Muscle of leg (tissue), 11 donors: Measurements from ENCODE around the gene LSAMP. TPM values are rescaled to one million over a fixed set of nuclear protein-coding genes. Genes with fewer than 3 reads are reported as not detected.
"Not testable (repeated sequence)": the region's sequence is repeated elsewhere in the genome, so short reads cannot be mapped to it uniquely, and the experiment has no call there.

Experiments used
- DNase-seq: peaks from one replicate; pipeline ENCODE4 v3.0.0; 2013
- H3K27ac ChIP-seq: one replicate; pipeline ENCODE4 v1.5.1; 2013; ENCODE audit warnings: mild to moderate bottlenecking, low read length, control low read depth
- H3K27me3 ChIP-seq: one replicate; pipeline ENCODE4 v1.6.1; 2013; ENCODE audit warnings: low read length; ENCODE audit not compliant: control insufficient read depth, insufficient read depth
- H3K36me3 ChIP-seq: one replicate; pipeline ENCODE4 v1.6.1; 2013; ENCODE audit warnings: low read length; ENCODE audit not compliant: control insufficient read depth, insufficient read depth
- H3K4me1 ChIP-seq: one replicate; pipeline ENCODE4 v1.6.1; 2013; ENCODE audit warnings: low read length; ENCODE audit not compliant: control insufficient read depth, insufficient read depth
- H3K4me3 ChIP-seq: one replicate; pipeline ENCODE4 v1.5.1; 2013; ENCODE audit warnings: low read length, control low read depth
- H3K9me3 ChIP-seq: replicated peaks from 2 replicates; pipeline ENCODE4 v1.6.1; 2013; ENCODE audit warnings: low read depth, low read length; ENCODE audit not compliant: control insufficient read depth
- WGBS: methylation state at CpG from one replicate; pipeline ENCODE4 v1.1.5; 2013; ENCODE audit warnings: missing lambda C conversion rate; ENCODE audit not compliant: insufficient coverage; 5-methylcytosine and 5-hydroxymethylcytosine counted together
- polyA plus RNA-seq, 8 donors: library from polyadenylated mRNA; unstranded; fragments of 120-200 nt; gene quantifications; one replicate each; pipeline versions ENCODE4 v1.2.1 to v1.2.3, GENCODE V29; 2013; ENCODE audit warnings: inconsistent platforms in 1 of 8, low replicate concordance in 1 of 8; ENCODE audit not compliant: insufficient read length in 8 of 8, insufficient read depth in 1 of 8
- total RNA-seq: library from RNA; stranded (reverse); fragments of 120-200 nt; gene quantifications from one replicate; pipeline ENCODE4 v1.2.4, GENCODE V29; 2013

Gene LSAMP
- total and polyA plus RNA-seq, 9 donors: 3.5 to 13.4 (median 6.3) TPM

DNA sequence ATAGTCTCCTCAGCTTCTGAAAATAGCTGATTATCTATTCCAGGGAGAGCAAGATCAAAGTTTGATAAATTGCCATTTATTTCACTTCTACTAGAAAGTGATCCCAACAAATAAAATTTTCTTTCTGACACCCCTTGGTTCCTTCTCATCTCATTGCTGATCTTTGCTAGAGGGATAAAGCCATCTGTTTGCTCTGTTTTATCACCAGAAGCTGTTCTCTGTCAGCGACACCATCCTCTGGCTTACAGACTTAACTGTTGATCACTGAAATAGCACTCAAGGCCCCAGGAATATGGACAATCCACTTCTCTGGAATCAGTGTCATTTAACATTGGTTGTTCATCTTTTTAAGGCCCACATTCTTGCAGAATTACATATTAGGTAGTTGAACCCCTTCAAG lies 219.0 kb downstream of the LSAMP start:
- H3K4me3 ChIP-seq: no peak overlapping the region
- no peaks in the 10 kb centered on the region for H3K27me3 ChIP-seq
- no peak overlapping the region for H3K27ac ChIP-seq
- H3K36me3 ChIP-seq: no peaks in the 10 kb centered on the region
- DNase-seq: no peak
- WGBS: 71% methylated on average over 1 of the region's 1 CpG
- no peaks in the 10 kb centered on the region for H3K9me3 ChIP-seq
- no peaks in the 10 kb centered on the region for H3K4me1 ChIP-seq

GRCh38 chr3:116216761-116217160 lies 228.5 kb downstream of the LSAMP start:
- Histone ChIP-seq H3K36me3 (no peaks in the 10 kb centered on the region), H3K4me3 (no peak overlapping the region), H3K9me3 (peaks cover 2% of the 10 kb centered on the region), H3K27ac (no peak overlapping the region), H3K27me3 (no peaks in the 10 kb centered on the region), H3K4me1 (no peaks in the 10 kb centered on the region)
- no peak for DNase-seq
- WGBS: 67% methylated on average over 1 of the region's 4 CpGs

DNA sequence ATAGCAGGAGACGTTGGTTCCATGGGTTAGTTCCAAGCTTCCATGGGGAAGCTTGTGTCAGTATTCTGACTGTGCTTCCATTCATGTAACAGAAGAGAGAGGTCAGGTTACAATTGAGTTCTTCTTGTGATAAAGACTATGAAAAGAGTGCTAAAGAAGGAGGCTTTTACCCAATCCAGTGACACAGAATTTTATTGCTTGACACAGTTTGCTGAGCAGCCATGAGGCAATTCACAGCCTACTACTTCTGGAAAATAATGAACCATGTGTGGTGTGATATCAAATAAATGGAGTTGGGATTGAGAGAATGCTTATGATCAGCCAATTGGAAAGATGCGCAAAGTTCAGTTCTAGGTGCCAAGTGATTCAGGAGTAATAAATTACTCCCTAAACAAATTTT lies 233.4 kb downstream of the LSAMP start:
- no peaks in the 10 kb centered on the region for H3K9me3 ChIP-seq
- H3K27ac ChIP-seq: no peak overlapping the region
- no peaks in the 10 kb centered on the region for H3K4me1 ChIP-seq
- no peaks in the 10 kb centered on the region for H3K27me3 ChIP-seq
- DNase-seq: no peak
- WGBS: 40% methylated on average over 1 of the region's 2 CpGs
- no peaks in the 10 kb centered on the region for H3K36me3 ChIP-seq
- H3K4me3 ChIP-seq: no peak overlapping the region

DNA sequence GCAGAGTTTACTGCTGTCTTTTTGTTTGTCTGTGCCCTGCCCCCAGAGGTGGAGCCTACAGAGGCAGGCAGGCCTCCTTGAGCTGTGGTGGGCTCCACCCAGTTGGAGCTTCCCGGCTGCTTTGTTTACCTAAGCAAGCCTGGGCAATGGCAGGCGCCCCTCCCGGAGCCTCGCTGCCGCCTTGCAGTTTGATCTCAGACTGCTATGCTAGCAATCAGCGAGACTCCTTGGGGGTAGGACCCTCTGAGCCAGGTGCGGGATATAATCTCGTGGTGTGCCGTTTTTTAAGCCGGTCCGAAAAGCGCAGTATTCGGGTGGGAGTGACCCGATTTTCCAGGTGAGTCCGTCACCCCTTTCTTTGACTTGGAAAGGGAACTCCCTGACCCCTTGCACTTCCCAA lies 236.5 kb downstream of the LSAMP start:
- not testable (repeated sequence) for H3K4me3 ChIP-seq, H3K27me3 ChIP-seq, H3K9me3 ChIP-seq, H3K27ac ChIP-seq, H3K36me3 ChIP-seq, DNase-seq, H3K4me1 ChIP-seq
- WGBS: 92% methylated on average over 13 of the region's 15 CpGs

- Histone ChIP-seq H3K27ac (no peak overlapping the region), H3K4me1 (no peaks in the 10 kb centered on the region), H3K4me3 (no peak overlapping the region), H3K27me3 (no peaks in the 10 kb centered on the region), H3K9me3 (no peaks in the 10 kb centered on the region), H3K36me3 (no peaks in the 10 kb centered on the region)
- DNase-seq: no peak
- 56% methylated on average over 2 of the region's 5 CpGs for WGBS
These were observed 244.2 kb downstream of the LSAMP start for GRCh38 chr3:116200956-116201690.

DNA sequence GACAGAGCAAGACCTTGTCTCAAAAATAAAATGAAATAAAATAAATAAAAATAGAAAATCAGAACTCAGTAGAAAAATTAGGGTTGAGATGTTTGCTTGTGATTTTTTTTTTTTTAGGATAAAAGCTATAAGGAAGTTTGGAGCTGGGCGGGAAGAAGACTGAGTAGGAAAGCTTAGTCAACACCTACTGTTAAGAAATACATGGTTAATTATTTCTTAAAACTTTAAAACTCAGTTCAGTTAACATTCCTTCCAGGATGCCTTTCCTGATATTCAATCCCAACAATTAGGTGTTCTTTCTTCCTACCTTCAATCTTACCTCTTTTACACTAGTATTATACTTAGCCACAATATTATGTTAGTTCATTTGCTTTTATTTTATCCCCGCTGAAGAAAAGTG lies 246.2 kb downstream of the LSAMP start:
- DNase-seq: no peak
- Histone ChIP-seq H3K27ac (no peak overlapping the region), H3K9me3 (no peaks in the 10 kb centered on the region), H3K27me3 (no peaks in the 10 kb centered on the region), H3K4me3 (no peak overlapping the region), H3K36me3 (no peaks in the 10 kb centered on the region), H3K4me1 (no peaks in the 10 kb centered on the region)
- no CpG with 5 or more reads among the region's 2 CpGs for WGBS

- no peaks in the 10 kb centered on the region for H3K4me1 ChIP-seq
- no peaks in the 10 kb centered on the region for H3K36me3 ChIP-seq
- H3K9me3 ChIP-seq: no peaks in the 10 kb centered on the region
- no peak overlapping the region for H3K27ac ChIP-seq
- no peak for DNase-seq
- no peaks in the 10 kb centered on the region for H3K27me3 ChIP-seq
- WGBS: 86% methylated on average over 1 of the region's 2 CpGs
- no peak overlapping the region for H3K4me3 ChIP-seq
These were observed 247.2 kb downstream of the LSAMP start for GRCh38 chr3:116198087-116198486.

DNA sequence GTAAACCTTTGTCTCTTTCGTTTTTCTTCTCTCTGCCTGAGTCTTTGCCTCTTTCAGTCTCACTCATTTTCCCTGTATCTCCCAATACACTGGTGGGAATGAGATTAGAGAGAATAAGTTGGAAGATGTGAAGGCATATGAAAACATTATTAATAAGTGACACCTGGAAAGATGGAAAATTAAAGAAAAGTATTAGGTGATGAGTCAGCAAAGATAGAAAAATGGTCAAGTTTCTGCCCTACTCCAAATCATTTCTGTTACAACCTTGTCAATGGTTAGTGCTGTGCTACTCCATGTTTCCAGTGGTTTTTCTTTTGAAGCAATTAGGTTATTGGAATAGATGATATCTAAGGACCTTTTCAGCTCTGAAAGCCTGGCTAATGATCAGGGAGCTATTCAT lies 252.8 kb downstream of the LSAMP start:
- Histone ChIP-seq H3K9me3 (no peaks in the 10 kb centered on the region), H3K4me3 (no peak overlapping the region), H3K27me3 (no peaks in the 10 kb centered on the region), H3K4me1 (no peaks in the 10 kb centered on the region), H3K36me3 (no peaks in the 10 kb centered on the region), H3K27ac (no peak overlapping the region)
- DNase-seq: no peak
- no CpG with 5 or more reads among the region's 1 CpG for WGBS

- no peaks in the 10 kb centered on the region for H3K4me1 ChIP-seq
- no peak overlapping the region for H3K4me3 ChIP-seq
- DNase-seq: peak; percentile 17
- H3K27ac ChIP-seq: no peak overlapping the region
- WGBS: 80% methylated on average over 1 of the region's 2 CpGs
- H3K36me3 ChIP-seq: no peaks in the 10 kb centered on the region
- H3K27me3 ChIP-seq: no peaks in the 10 kb centered on the region
- H3K9me3 ChIP-seq: no peaks in the 10 kb centered on the region
These were observed 253.9 kb downstream of the LSAMP start for GRCh38 chr3:116191409-116191808.

GRCh38 chr3:116190095-116190494 lies 255.2 kb downstream of the LSAMP start:
- Histone ChIP-seq H3K27me3 (no peaks in the 10 kb centered on the region), H3K27ac (no peak overlapping the region), H3K4me1 (no peaks in the 10 kb centered on the region), H3K9me3 (no peaks in the 10 kb centered on the region), H3K36me3 (no peaks in the 10 kb centered on the region), H3K4me3 (no peak overlapping the region)
- no CpG with 5 or more reads among the region's 3 CpGs for WGBS
- no peak for DNase-seq
